Activated T-cell treated with anti-CD3 and anti-CD28 coated beads for 48 hours (primary cell): ENCODE results near the gene CD48.
A peak's percentile ranks its signal among the peaks of the same experiment; 100 is the strongest.

Experiments used
- DNase-seq: peaks from one replicate; pipeline ENCODE4 v3.0.0-alpha.2; 2020; ENCODE audit warnings: low read depth

Gene CD48

GRCh38 chr1:160651433-160652064 lies 60.1 kb downstream of the CD48 start:
- no peak for DNase-seq

GRCh38 chr1:160647329-160647720 lies 64.3 kb downstream of the CD48 start:
- DNase-seq: no peak

- peak; percentile 54 for DNase-seq
Observed at GRCh38 chr1:160646711-160647328, 64.8 kb downstream of the CD48 start, which contains the start of gene SLAMF1. Gene SLAMF1, minus strand, starts transcription at chr1:160647044. Its CDS starts 99 bp downstream, at chr1:160646945.

GRCh38 chr1:160646180-160646579 lies 65.4 kb downstream of the CD48 start:
- DNase-seq: no peak

GRCh38 chr1:160645386-160646130 lies 66.1 kb downstream of the CD48 start:
- DNase-seq: no peak

- no peak for DNase-seq
Observed at GRCh38 chr1:160644399-160644798, 67.2 kb downstream of the CD48 start.

GRCh38 chr1:160643138-160643537 lies 68.5 kb downstream of the CD48 start:
- DNase-seq: no peak

GRCh38 chr1:160642281-160642644 lies 69.4 kb downstream of the CD48 start:
- DNase-seq: no peak

- no peak for DNase-seq
Observed at GRCh38 chr1:160641323-160642280, 70.0 kb downstream of the CD48 start.

- no peak for DNase-seq
Observed at GRCh38 chr1:160640359-160641123, 71.1 kb downstream of the CD48 start.

- DNase-seq: no peak
Observed at GRCh38 chr1:160639652-160640051, 72.0 kb downstream of the CD48 start.

GRCh38 chr1:160638926-160639325 lies 72.7 kb downstream of the CD48 start:
- DNase-seq: no peak

GRCh38 chr1:160638540-160638857 lies 73.1 kb downstream of the CD48 start:
- no peak for DNase-seq

- no peak for DNase-seq
Observed at GRCh38 chr1:160637821-160638539, 73.6 kb downstream of the CD48 start.

- DNase-seq: no peak
Observed at GRCh38 chr1:160637065-160637464, 74.6 kb downstream of the CD48 start.

- DNase-seq: no peak
Observed at GRCh38 chr1:160636547-160636946, 75.1 kb downstream of the CD48 start.

GRCh38 chr1:160636076-160636475 lies 75.5 kb downstream of the CD48 start:
- no peak for DNase-seq

- no peak for DNase-seq
Observed at GRCh38 chr1:160634543-160635491, 76.8 kb downstream of the CD48 start.

GRCh38 chr1:160633330-160633903 lies 78.2 kb downstream of the CD48 start:
- no peak for DNase-seq
